GM11168 (cell line): ENCODE measurements around the gene CCDC6.
"Not testable (repeated sequence)": the region's sequence is repeated elsewhere in the genome, so short reads cannot be mapped to it uniquely, and the experiment has no call there.

ENCODE experiments used
- in situ Hi-C: fragments of 300-500 bp; cut with MboI; formaldehyde crosslinking; loops from one replicate; pipeline ENCODE4 v1.12.0; 2022; ENCODE audit warnings: low sequenced_read_pairs; ENCODE audit not compliant: unreplicated experiment

The CCDC6 gene

GRCh38 chr10:59820471-59820870 lies 85.9 kb downstream of the CCDC6 start:
- in situ Hi-C loops, result no loop called here

- in situ Hi-C loops, result no loop called here
Measured at GRCh38 chr10:59819683-59820082, 86.7 kb downstream of the CCDC6 start.

DNA sequence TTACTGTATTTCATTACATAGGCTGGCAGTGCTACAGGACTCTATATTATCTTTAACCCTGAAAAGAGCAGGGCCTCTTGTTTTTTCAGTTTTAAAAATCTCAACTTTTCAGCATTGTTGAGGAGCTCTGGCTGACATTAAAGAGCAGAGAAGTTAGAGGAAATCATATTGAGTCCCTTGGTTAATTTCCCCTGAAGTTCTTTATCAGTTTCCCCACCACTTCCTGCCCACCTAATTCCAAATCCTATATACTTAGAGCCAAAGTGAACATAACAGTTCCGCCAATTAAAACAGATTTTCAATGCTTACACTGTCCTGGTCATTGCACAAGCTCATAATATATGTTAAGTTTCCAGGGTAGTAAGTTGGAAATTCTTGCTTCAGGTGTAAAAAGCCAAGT lies 87.1 kb downstream of the CCDC6 start:
- in situ Hi-C loops, result no loop called here

GRCh38 chr10:59817773-59818172 lies 88.6 kb downstream of the CCDC6 start:
- in situ Hi-C loops, result no loop called here

DNA sequence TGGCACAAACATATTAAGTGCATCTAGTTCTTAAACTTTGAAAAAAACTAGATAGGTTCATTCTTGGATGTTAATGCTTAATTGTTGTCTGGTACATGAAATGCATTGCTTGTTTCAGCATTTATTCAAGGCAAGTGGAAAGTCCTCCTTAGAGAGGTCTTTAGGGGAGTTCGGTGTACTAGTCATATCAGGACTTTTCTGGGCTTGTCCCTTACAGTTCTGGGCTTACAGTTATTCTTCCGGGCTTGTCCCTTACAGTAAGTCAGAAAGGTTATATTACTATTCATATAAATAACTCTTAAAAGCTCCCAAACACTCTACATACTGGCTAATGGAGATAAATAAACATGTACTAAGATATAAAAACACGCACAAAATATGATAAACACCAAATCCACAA lies 91.5 kb downstream of the CCDC6 start:
- in situ Hi-C loops, result no loop called here

DNA sequence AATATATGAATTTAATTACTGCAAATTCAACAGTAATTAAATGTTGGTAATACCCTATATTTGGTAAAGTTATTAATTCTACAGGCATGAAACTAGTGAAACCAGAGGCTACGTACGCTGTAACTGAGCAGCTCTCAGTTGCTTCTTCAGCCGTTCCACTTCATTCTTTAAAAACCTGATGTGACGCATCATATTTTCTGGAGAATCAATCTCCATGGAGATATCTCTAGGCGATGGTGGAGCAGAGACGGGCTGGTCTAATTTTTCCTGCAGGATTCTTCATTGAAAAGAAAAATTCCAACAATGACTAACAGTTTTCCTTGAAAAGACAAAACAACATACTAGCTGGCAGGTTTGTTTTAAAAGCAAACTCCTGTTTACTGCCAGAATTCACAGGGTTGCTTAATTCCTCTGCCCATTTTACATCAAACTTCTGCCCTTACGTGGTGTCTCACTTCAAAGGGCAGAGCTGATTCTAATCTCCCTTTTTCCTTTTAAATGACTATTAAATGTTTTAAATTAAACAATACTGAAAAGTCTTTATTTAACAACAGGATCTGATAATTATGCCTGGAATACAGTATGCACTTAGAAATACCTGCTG lies 93.7 kb downstream of the CCDC6 start:
- in situ Hi-C loops, result no loop called here

GRCh38 chr10:59809644-59809974 lies 96.7 kb downstream of the CCDC6 start:
- in situ Hi-C loops, result loop anchor here (10.0 kb wide), 1 partner anchor 185 kb away; no protein-coding TSS in a partner anchor

- in situ Hi-C loops, result loop anchor here (10.0 kb wide), 1 partner anchor 184 kb away; no protein-coding TSS in a partner anchor
Measured at GRCh38 chr10:59808896-59809643, 97.3 kb downstream of the CCDC6 start.

DNA sequence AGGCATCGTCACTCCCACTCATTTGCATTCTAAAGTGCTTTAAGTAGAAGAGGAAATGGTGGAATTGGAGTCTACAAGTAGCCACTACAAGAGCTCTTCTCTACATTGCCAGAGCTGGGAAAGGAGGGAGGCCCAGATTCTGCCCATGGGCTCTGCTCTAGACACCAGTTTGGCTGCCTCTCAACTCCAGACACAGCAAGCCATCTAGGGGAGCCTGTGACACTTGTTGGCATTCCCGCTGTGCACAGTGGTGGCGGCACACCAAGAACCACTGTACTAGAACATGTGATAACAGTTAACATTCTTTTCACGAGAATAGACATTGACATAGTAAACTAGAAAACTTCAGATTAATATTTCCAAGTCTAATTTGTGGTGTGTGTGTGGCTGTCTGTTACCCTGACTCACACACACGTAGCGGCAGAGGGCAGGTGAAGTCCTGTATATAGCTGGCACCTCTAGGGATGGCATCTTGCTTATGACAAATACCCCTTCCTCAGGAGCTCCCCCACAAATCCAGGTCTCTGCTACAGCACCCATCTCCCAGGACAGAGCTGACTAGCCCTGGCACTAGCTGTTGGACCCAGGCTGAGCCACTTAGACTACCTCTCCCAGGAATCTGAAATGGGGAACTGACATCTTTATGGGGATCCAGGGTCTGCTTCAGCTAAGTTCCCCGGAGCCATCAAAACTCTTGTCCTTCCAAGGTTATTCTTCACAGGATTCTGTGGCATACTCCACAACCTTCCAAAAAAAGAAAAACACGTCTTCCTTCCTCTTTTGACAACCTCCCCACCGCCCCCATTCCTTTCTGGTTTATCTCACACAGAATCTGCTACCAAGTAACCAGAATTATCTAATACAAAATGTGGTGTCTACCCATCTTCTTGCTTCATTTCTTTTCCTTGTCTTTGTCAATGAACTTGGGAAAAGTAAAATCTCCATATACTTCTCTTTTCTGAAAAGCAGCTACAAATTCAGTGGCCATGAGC lies 98.4 kb downstream of the CCDC6 start:
- in situ Hi-C loops, result loop anchor here (10.0 kb wide), 1 partner anchor 183 kb away; no protein-coding TSS in a partner anchor

GRCh38 chr10:59805014-59805413 lies 101.3 kb downstream of the CCDC6 start:
- in situ Hi-C loops, result loop anchor here (10.0 kb wide), 1 partner anchor 180 kb away; no protein-coding TSS in a partner anchor

- in situ Hi-C loops, result loop anchor here (10.0 kb wide), 1 partner anchor 179 kb away; no protein-coding TSS in a partner anchor
Measured at GRCh38 chr10:59804220-59804619, 102.1 kb downstream of the CCDC6 start.

DNA sequence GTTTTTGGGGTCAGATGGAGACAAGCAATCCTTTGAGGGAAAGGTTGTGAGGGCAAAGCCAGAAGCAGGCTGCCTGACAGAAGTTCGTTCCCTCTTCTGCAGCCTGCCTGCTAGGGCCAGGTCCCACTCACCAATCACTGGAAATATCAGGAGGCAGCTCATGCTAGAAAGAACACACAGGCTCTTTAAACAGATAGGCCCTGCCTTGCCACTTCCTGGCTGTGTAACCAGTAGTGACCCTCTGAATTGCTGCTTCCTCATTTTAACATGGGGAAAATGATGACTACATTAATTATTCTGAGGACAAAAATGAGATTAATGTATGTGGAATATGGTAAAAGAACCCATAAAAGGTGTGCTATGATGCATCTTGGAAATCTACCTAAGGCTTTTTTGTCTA lies 102.6 kb downstream of the CCDC6 start:
- in situ Hi-C loops, result loop anchor here (10.0 kb wide), 1 partner anchor 179 kb away; no protein-coding TSS in a partner anchor

DNA sequence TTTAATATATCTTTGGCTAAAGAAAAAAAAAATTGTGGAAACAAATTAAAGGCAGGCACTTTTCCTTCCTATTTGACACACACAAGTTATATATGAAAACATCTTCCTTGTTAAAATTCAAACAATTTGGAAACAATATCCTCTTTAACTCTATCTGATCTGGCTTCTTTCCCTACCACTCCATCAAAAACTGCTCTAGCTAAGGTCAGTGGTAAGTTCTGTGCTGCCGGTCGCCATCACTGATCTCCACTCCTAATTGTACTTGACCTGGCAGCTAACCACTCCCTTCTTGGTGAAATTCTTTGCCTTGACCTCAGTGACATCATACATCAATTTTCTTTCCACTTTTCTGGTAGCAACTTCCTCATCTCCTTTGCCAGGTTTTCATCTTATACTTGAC lies 105.2 kb downstream of the CCDC6 start:
- in situ Hi-C loops, result loop anchor here (10.0 kb wide), 1 partner anchor 176 kb away; no protein-coding TSS in a partner anchor

DNA sequence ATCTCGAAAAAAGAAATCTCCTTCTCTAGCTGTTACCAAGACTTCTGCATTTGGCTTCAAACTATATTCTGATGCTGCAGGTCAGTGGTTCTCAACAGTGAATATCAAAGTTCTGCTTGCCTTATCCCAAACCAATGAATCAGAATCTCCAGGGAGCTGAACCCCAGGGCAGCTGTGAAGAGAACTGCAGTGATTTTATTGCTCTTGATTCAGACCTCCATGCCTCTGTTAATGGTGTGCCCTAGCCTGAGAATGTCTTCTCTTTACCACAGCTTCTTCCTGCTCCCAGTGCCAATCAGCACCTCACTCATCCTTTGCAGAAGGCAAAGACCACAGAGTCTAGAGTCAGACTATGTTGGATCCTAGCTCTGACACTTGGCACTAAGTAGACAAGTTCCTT lies 106.9 kb downstream of the CCDC6 start:
- in situ Hi-C loops, result no loop called here

DNA sequence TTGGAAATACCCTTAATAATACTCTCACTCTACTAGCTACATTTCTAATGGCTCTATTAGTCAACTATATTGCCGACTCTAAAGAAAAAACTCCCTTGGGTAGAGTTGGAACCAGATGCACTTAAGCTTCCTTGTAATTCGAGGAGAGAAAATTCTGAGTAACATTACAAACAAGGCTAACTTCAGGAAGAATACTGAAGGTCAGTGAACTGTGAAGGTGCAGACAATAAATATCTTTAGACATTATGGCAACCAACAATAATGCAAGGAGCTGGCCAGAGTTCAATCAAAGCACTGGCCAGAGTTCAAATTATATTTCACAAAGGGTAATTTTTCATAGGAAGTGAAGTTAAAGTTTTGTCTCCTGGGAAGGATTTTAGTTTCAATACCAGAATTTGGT lies 112.4 kb downstream of the CCDC6 start:
- in situ Hi-C loops, result no loop called here

DNA sequence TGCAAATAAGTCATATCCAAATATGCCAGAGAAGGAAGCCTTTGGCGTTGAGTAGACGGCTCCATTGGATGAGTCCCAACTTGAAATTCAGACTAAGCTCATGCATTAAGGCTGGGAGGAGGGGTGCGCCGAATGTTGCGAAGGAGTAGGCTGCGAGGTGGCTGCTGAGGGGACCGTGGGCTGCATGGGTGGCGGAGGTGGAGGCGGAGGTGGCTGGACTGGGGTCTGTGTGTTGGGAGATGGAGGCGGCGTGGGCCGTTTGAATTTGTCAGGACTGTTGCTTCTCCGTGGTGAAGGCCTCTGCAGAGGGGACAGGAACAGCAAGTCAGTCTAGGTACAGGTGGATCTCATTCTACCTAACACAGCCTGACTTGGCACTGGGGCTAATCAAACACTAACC lies 113.5 kb downstream of the CCDC6 start:
- in situ Hi-C loops, result no loop called here

- in situ Hi-C loops, result no loop called here
Measured at GRCh38 chr10:59791601-59792000, 114.8 kb downstream of the CCDC6 start.

GRCh38 chr10:59790080-59790479 lies 116.3 kb downstream of the CCDC6 start:
- in situ Hi-C loops, result not testable (repeated sequence)

- in situ Hi-C loops, result not testable (repeated sequence)
Measured at GRCh38 chr10:59788914-59789313, 117.4 kb downstream of the CCDC6 start.

GRCh38 chr10:59787032-59787431 lies 119.3 kb downstream of the CCDC6 start:
- in situ Hi-C loops, result not testable (repeated sequence)
